Tibial nerve (tissue), 4 donors: ENCODE data around the gene SUN5. TPM values are rescaled to one million over a fixed set of nuclear protein-coding genes. Genes with fewer than 3 reads are reported as not detected.

ENCODE experiments used
- DNase-seq, 2 donors: peaks; one replicate each; pipeline ENCODE4 v3.0.0-alpha.2; 2019; ENCODE audit warnings: low spot score in 2 of 2
- H3K27ac ChIP-seq, 4 donors: fragments of 200-600 bp; sonication (generic) in 3 of 4; one replicate each; pipeline ENCODE4 v1.5.1; 2017 to 2019; ENCODE audit warnings: mild to moderate bottlenecking in 1 of 4
- H3K27me3 ChIP-seq, 2 donors: fragments of 200-600 bp; sonication (generic) in 1 of 2; one replicate each; pipeline versions ENCODE4 v1.5.1 to v1.6.0; 2017 to 2019
- H3K36me3 ChIP-seq, 3 donors: fragments of 200-600 bp; sonication (generic); one replicate each; pipeline ENCODE4 v1.5.1; 2018 to 2019
- H3K4me1 ChIP-seq, 4 donors: fragments of 200-600 bp; sonication (generic) in 3 of 4; one replicate each; pipeline ENCODE4 v1.5.1; 2017 to 2019
- H3K4me3 ChIP-seq, 4 donors: fragments of 200-600 bp; sonication (generic) in 3 of 4; one replicate each; pipeline ENCODE4 v1.5.1; 2017 to 2019; ENCODE audit warnings: mild to moderate bottlenecking in 1 of 4, moderate library complexity in 1 of 4
- H3K9me3 ChIP-seq, 4 donors: fragments of 200-600 bp; sonication (generic) in 3 of 4; one replicate each; pipeline ENCODE4 v1.5.1; 2017 to 2019
- CTCF ChIP-seq, 5 experiments: fragments of 200-600 bp in 3 of 5; fragments of 450-650 bp in 2 of 5; sonication (generic) in 3 of 5; IDR thresholded peaks; one replicate each; pipeline ENCODE4 v1.5.1; 2016 to 2019; ENCODE audit warnings: antibody characterized with exemption in 5 of 5, mild to moderate bottlenecking in 3 of 5, moderate library complexity in 2 of 5
- EP300 ChIP-seq, 2 donors: sonication (generic); formaldehyde crosslinking; IDR thresholded peaks; one replicate each; pipeline ENCODE4 v1.6.1; 2017; ENCODE audit warnings: antibody characterized with exemption in 2 of 2, mild to moderate bottlenecking in 1 of 2
- POLR2A ChIP-seq, 2 donors: fragments of 450-650 bp; IDR thresholded peaks; one replicate each; pipeline ENCODE4 v1.6.1; 2017; ENCODE audit warnings: antibody characterized with exemption in 2 of 2, mild to moderate bottlenecking in 2 of 2, moderate library complexity in 2 of 2
- WGBS, 2 donors: methylation state at CpG; one replicate each; pipeline ENCODE4 v1.1.5; 2018; 5-methylcytosine and 5-hydroxymethylcytosine counted together
- total RNA-seq, 4 donors: library from RNA; depleted of rRNA; stranded (reverse); fragments of >200 nt; gene quantifications; one replicate each; pipeline ENCODE4 v1.1.0, GENCODE V29; 2016

Gene SUN5
- total RNA-seq, 4 donors from 2014 or later = not detected

- TF ChIP-seq EP300 (IDR thresholded peaks at IDR 0.05) (no peak), POLR2A (IDR thresholded peaks at IDR 0.05) (no peak)
- DNase-seq = no peak
- Histone ChIP-seq H3K27ac (peak overlapping the region; percentile 4 to 89 (median 64)), H3K36me3 (no peaks in the 10 kb centered on the region), H3K27me3 (no peaks in the 10 kb centered on the region), H3K4me1 (peaks cover 0 to 56% (median 13%) of the 10 kb centered on the region in 4 donors), H3K4me3 (no peak overlapping the region), H3K9me3 (no peaks in the 10 kb centered on the region)
- WGBS, 2 donors = 24 to 41% methylated on average over 8 to 9 of the region's 10 CpGs
These were observed 21.4 kb downstream of the SUN5 start for GRCh38 chr20:32982617-32983458.

GRCh38 chr20:32980990-32981389 lies 23.2 kb downstream of the SUN5 start:
- WGBS, 2 donors = 72 to 79% methylated on average over 6 of the region's 6 CpGs

GRCh38 chr20:32980131-32980941 lies 23.9 kb downstream of the SUN5 start:
- WGBS, 2 donors = 37 to 66% methylated on average over 8 to 14 of the region's 19 CpGs
- no peaks in the 10 kb centered on the region for H3K36me3 ChIP-seq
- peak; percentile 9 to 51 for DNase-seq
- no peak overlapping the region for H3K4me3 ChIP-seq
- no peaks in the 10 kb centered on the region for H3K9me3 ChIP-seq
- no peaks in the 10 kb centered on the region for H3K27me3 ChIP-seq
- H3K4me1 ChIP-seq = peaks cover 0 to 51% (median 13%) of the 10 kb centered on the region in 4 donors
- H3K27ac ChIP-seq = peak overlapping the region; percentile 62 to 89 (median 78)
- TF ChIP-seq EP300 (IDR thresholded peaks at IDR 0.05) = peak in 1 of 2 donors; percentile 50
- TF ChIP-seq POLR2A (IDR thresholded peaks at IDR 0.05) = no peak
- peak in 1 of 5 experiments; percentile 46 for TF ChIP-seq CTCF (IDR thresholded peaks at IDR 0.05)

More at GRCh38 chr20:32980990-32981389, 23.2 kb downstream of the SUN5 start:
- no peak overlapping the region for H3K4me3 ChIP-seq
- peaks cover 0 to 56% (median 13%) of the 10 kb centered on the region in 4 donors for H3K4me1 ChIP-seq
- H3K36me3 ChIP-seq = no peaks in the 10 kb centered on the region
- no peaks in the 10 kb centered on the region for H3K27me3 ChIP-seq
- TF ChIP-seq CTCF (IDR thresholded peaks at IDR 0.05) (no peak), EP300 (IDR thresholded peaks at IDR 0.05) (no peak), POLR2A (IDR thresholded peaks at IDR 0.05) (no peak)
- H3K27ac ChIP-seq = peak overlapping the region; percentile 62 to 89 (median 78)
- DNase-seq = no peak
- H3K9me3 ChIP-seq = no peaks in the 10 kb centered on the region

- Histone ChIP-seq H3K27me3 (no peaks in the 10 kb centered on the region), H3K4me1 (peaks cover 0 to 41% (median 10%) of the 10 kb centered on the region in 4 donors), H3K36me3 (no peaks in the 10 kb centered on the region), H3K27ac (peak overlapping the region; percentile 17 to 89 (median 74)), H3K9me3 (no peaks in the 10 kb centered on the region), H3K4me3 (no peak overlapping the region)
- TF ChIP-seq POLR2A (IDR thresholded peaks at IDR 0.05) (no peak), CTCF (IDR thresholded peaks at IDR 0.05) (no peak), EP300 (IDR thresholded peaks at IDR 0.05) (no peak)
- no peak for DNase-seq
- 68 to 75% methylated on average over 9 of the region's 9 CpGs for WGBS, 2 donors
These were observed 24.8 kb downstream of the SUN5 start for GRCh38 chr20:32979201-32979998.

- H3K27me3 ChIP-seq = no peaks in the 10 kb centered on the region
- H3K36me3 ChIP-seq = no peaks in the 10 kb centered on the region
- no peak for TF ChIP-seq EP300 (IDR thresholded peaks at IDR 0.05)
- TF ChIP-seq POLR2A (IDR thresholded peaks at IDR 0.05) = no peak
- no peak for TF ChIP-seq CTCF (IDR thresholded peaks at IDR 0.05)
- peaks cover 0 to 27% (median 3%) of the 10 kb centered on the region in 4 donors for H3K4me1 ChIP-seq
- 88 to 97% methylated on average over 3 to 7 of the region's 7 CpGs for WGBS, 2 donors
- no peak for DNase-seq
- no peaks in the 10 kb centered on the region for H3K9me3 ChIP-seq
- peak overlapping the region in 1 of 4 donors; percentile 85 for H3K27ac ChIP-seq
- H3K4me3 ChIP-seq = no peak overlapping the region
These were observed 26.3 kb downstream of the SUN5 start for GRCh38 chr20:32978009-32978335.
